Measurements from ENCODE around the gene NPHP1.
"Not testable (repeated sequence)": the region's sequence is repeated elsewhere in the genome, so short reads cannot be mapped to it uniquely, and the experiment has no call there.

NPHP1 gene

DNA sequence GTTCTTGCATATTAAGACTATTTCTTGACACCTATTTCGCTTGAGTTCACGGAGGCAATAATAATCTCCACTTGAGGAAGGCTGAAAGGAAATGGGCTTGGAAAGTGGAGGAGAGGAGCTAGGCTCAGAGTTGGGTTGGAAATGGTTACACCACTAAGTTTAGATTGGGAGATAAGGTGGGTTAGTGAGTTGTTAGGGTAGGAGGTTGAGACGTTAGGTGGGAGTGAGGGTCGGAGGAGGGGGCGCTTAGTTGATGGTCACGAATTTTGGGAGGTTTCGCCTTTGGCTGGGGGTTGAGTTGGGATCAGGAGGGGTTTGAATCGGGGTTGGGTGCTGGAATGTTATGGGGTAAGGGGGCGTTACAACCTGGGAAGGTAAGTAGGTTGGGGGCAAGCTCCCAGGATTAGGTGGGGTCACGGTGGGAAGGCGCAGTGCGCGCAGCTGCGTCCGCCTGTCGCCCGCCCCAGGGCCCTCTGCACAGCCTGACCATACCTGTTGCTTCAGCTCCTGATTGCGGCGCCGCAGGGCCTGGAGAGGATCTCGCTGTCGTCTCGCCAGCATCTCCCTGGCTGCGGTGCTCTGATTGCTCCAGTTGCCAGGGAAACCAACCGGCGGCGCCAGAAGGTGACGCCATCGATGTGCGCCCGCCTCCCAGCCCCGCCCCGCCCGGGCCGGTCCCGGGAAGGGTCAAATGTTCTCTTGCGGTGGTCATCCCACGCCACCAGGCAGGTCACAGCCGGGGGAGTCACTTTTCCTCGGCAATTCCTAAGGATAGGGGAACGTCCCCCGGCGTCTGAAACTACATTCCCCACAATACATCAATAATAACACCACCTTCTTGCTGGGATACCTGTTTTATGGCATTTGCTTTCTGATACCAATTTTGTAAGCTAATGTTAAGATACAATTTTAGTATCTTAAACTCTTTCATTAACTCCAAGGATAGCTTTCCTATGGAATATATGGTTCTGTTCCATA is at the start of gene NPHP1:
NPHP1 (minus strand) TSS at position 606 of the 978 bp plus-strand sequence; CDS start at position 561, 45 bp downstream.
- peak; percentile 72 for DNase-seq (ENCODE audit: low read depth)

GRCh38 chr2:110248081-110248795 is 43.4 kb upstream of the NPHP1 start:
- DNase-seq (ENCODE audit: low read depth) = not testable (repeated sequence)

DNA sequence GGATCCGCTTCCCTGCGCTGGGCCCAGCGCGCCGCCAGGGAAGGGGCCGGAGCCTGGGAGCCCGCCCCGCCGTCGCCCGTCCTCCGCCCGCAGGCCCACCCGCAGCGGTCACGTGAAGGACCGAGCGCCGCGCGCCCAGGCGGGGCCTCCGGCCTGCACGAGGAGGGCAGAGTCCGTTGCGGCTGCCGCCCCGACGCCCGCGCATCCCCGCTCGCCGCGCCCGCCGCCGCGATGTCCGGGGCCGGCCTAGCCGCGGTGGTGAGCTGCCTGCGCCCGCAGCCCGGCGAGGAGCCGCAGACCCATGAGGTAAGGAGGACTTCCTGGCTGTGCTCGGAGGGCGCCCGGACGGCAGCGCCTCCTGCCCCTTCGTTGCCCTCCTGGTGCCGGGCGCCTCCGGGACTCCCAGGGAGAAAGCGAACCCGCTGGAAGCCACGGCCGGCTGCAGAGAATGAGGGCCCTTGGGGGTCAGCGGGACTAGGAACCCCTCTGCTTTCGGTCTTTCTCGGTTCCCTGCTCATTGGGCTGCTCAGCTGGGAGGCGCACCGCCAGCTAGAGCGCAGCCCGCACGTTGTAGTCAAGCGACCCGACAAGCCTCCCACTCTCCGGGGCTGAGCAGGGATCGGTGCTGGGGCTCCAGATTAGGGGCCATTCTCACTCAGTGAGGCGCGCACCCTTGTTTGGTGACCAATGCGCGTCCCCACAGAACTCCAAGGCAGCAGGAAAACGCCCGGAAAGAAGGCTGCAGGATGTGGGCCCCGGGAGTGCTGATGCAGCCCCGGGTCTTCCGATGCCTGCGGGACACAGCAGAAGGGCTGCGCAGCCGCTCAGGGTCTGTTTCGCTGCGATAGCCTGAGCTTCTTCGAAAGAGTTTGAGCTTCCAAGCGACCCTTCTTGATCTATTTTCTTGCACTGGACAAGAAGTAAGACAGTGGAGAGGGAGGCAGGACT is 40.9 kb upstream of the NPHP1 start:
- not testable (repeated sequence) for DNase-seq (ENCODE audit: low read depth)

GRCh38 chr2:110243283-110243682 is 38.5 kb upstream of the NPHP1 start:
- DNase-seq (ENCODE audit: low read depth) = not testable (repeated sequence)

DNA sequence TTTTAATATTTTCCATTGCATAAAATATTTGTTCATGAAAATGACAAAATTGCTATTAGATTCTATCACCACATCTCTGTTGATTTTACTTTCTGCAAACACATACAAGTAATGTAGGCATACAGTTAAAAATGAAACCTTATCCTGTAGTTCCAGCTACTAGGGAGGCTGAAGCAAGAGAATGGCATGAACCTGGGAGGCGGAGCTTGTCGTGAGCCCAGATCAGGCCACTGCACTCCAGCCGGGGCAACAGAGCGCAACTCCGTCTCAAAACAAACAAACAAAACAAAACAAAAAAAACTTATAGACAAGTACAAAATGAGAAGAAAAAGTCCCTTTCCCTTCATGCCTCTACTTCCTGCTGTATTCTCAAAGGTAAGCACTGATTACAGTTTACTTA is 29.7 kb upstream of the NPHP1 start:
- DNase-seq (ENCODE audit: low read depth) = not testable (repeated sequence)

DNA sequence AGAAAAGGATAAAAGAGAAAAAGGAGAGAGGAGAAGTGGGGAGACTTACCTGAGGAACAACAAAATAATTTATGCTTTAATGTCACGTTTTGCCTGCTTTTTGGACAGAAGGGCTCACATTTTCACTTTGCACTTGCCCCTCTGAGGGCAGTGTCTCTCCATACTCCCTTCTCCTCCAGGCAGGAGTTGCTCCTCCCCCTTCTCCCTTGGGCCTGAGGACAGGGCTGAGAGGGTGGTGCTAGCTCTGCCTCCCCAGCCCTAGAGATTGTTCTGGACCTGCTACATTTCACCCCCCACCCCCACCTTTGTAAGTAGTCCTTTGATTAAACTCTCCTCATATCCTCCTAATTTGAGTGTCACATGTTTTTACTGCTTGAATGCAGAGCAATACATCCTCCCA is 25.1 kb upstream of the NPHP1 start:
- DNase-seq (ENCODE audit: low read depth) = not testable (repeated sequence)

DNA sequence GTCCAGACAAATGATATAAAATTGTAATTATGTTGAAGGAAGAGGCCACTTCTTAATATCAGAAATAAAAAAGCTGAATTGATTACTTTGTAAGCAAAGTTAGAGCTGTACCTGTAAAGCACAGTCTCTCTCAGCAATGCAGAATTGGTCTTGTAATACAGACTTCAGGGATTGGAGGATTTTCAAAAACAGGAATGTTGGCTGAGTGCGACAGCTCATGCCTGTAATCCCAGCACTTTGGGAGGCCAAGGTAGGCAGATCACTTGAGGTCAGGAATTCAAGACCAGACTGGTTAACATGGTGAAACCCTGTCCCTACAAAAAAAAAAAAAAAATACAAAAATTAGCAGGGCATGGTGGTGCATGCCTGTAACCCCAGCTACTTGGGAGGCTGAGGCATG is 17.8 kb upstream of the NPHP1 start:
- DNase-seq (ENCODE audit: low read depth) = not testable (repeated sequence)

- no peak for DNase-seq (ENCODE audit: low read depth)
These were observed 17.1 kb upstream of the NPHP1 start for GRCh38 chr2:110221938-110222337.

DNA sequence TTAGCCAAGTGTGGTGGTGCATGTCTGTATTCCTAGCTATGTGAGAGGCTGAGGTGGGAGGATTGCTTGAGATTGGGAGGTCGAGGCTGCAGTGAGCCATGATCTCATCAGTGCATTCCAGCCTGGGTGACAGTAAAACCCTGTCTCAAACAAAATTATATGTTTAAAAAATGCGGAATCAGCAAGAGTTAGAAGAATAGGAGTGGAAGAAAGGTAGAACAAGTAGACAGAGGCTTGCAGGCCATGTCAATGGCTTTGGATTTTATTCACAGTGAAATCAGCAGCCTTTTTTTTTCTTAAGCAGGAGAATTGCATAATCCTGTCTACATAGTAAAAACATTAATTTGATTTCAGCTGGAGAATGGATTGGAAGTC is 15.4 kb upstream of the NPHP1 start:
- no peak for DNase-seq (ENCODE audit: low read depth)

GRCh38 chr2:110219496-110220189 is 14.8 kb upstream of the NPHP1 start:
- DNase-seq (ENCODE audit: low read depth) = no peak

DNA sequence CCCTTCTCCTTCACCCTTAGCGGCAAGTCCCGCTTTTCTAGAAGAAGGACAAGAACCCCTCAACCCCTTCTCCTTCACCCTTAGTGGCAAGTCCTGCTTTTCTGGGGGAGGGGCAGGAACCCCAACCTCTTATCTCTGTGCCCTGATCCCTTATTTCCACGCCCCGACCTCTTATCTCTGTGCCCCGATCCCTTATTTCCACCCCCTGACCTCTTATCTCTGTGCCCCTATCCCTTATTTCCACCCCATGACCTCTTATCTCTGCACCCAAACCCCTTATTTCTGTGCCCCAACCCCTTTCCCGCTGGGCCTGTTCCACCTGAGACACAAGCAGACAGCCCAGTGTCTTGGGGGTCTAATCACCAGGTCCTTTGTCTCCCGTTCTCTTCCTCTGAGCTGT is 14.1 kb upstream of the NPHP1 start:
- not testable (repeated sequence) for DNase-seq (ENCODE audit: low read depth)

DNA sequence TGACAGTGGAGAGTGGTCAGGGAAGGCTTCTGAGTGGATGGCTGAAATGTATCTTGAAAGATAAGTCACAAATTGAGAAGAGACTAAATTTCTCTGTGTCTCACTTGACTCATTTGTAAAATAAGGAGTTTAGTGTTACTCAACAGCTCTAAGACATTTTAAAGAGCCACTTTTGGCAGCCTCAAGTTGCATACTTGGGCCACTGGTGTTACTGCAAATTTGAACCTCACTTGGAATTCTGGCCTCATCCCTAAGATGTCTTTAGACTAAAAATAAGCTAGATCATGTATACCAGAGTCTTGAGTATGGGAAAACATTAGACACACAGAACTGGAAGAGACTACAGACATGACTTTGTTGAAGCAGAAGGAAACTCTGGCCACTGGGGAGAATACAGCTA is 12.0 kb upstream of the NPHP1 start:
- no peak for DNase-seq (ENCODE audit: low read depth)

- DNase-seq (ENCODE audit: low read depth) = no peak
These were observed 11.4 kb upstream of the NPHP1 start for GRCh38 chr2:110216199-110216598.

DNA sequence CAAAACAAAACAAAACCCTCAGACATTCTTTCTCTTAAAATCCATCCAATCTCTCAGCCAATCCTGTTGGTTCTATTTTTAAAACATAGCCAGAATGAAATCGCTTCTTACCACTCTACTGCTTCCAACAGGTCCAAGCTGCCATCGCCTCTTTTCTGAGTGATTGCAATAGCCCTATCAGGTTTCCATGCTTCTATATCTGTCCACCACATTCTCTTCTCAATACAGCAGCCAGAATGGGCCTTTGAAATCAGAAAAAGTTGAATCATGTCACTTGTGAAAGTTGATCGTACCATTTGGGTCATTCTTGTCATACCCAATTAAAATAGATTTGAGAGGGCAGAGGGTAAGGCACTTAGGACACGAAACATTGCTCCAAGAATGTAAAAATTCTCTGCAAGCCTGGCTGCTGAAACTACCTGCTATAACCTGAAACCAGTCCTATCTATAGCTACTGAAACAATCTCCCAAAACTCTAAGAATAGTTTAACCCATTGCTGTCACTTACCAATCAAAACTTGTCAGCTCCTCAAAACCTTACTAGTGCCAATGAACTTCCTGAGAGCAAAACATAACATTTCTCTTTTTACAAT is 10.8 kb upstream of the NPHP1 start:
- no peak for DNase-seq (ENCODE audit: low read depth)

DNA sequence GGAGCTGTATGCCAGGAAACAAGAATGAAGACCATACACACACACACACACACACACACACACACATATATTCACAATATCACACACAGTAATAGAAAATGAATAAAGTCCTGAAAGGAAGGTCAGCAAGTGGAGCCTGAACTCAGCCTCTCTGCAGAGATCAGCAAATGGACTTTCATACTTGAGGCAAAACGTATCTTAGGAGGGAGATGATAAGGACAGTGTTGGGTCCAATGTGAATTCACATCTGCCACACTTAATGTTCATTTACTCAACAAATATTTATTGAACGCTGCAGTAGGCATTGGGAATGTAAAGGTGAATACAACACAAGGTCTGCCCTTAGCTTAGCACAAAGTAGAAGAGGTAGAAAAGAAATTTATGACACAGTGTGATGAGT is 10.3 kb upstream of the NPHP1 start:
- no peak for DNase-seq (ENCODE audit: low read depth)

- not testable (repeated sequence) for DNase-seq (ENCODE audit: low read depth)
These were observed 8.7 kb upstream of the NPHP1 start for GRCh38 chr2:110213522-110213921.

- DNase-seq (ENCODE audit: low read depth) = peak; percentile 51
These were observed 7.4 kb upstream of the NPHP1 start, which contains the start of gene MTLN for GRCh38 chr2:110211938-110212858. Gene MTLN (minus strand): TSS chr2:110212547. CDS start chr2:110212525, 22 bp downstream.

GRCh38 chr2:110205660-110206455 is 1.0 kb upstream of the NPHP1 start:
- no peak for DNase-seq (ENCODE audit: low read depth)

DNA sequence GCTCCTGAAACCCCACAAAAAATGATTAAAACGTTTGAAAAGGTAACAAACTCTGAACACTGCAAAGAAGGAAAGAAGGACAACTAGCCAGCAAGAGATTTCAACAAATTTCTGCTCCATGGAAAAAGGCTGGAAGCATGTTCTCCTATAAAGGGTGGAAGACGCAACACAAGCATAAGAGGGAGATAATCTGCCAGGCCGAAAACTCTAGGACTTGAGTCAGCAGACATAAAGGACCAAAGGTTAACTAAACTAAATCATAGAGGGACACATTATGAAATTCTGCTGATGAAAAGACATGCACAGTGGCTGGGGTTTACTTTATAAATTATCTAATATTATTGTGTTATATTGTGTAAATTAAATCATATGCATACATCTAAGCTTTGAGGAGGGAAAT is 6.8 kb downstream of the NPHP1 start:
- no peak for DNase-seq (ENCODE audit: low read depth)

Data from stimulated activated CD8-positive, alpha-beta memory T cell treated with anti-CD3 and anti-CD28 coated beads, Interleukin-12 subunit alpha, Interleukin-12 subunit beta, amount 100 ng/mL, for 4 hours (primary cell).